HepG2 (cell line): ENCODE measurements around the gene FBN3. TPM values are rescaled to one million over a fixed set of nuclear protein-coding genes. Genes with fewer than 3 reads are reported as not detected.

ENCODE experiments used
- ATAC-seq: fragments of 200-7000 bp; cut with Tn5 transposase; 3 replicates; pipeline ENCODE4 v1.9.1; 2020; ENCODE audit warnings: mild to moderate bottlenecking, moderate library complexity
- BruUV-seq: library from RNA; stranded (reverse); fragments of 400-500 nt; replicated peaks from 2 replicates; lab custom pipeline; 2021; lab: Mats Ljungman, UMichigan
- CTCF ChIA-PET: fragments of 300-600 bp; formaldehyde crosslinking; extraction: SDS; loops from one replicate; lab custom pipeline; 2021; ENCODE audit warnings: low total read pairs, inconsistent platforms, low intra/inter-chr PET ratio; lab: Yijun Ruan, JAX
- POLR2A ChIA-PET: fragments of 350-600 bp; sonication (Branson Sonifier 250); formaldehyde crosslinking; loops from one replicate; lab custom pipeline; 2020; ENCODE audit warnings: antibody characterized with exemption, inconsistent platforms; lab: Yijun Ruan, JAX
- DNase-seq: peaks from one replicate; pipeline ENCODE4 v3.0.0-alpha.2; 2015; ENCODE audit warnings: low spot score
- FAIRE-seq: peaks from 3 replicates; lab custom pipeline; 2011; peaks lifted over from hg19 to GRCh38; lab: Jason Lieb, UNC
- H2AFZ ChIP-seq: one replicate; pipeline ENCODE4 v1.6.1; 2011; ENCODE audit warnings: low read length, inconsistent platforms
- H3K27ac ChIP-seq: fragments of 300-600 bp; 3 replicates; pipeline ENCODE4 v1.8.0; 2011; ENCODE audit warnings: mixed run types, mild to moderate bottlenecking, mixed read lengths, low read length, inconsistent platforms; ENCODE audit not compliant: insufficient read depth; ENCODE audit errors: extremely low read length
- H3K27me3 ChIP-seq, 2 experiments: fragments of 200-600 bp in 1 of 2; 2 replicates in 1 of 2; 3 replicates in 1 of 2; pipeline versions ENCODE4 v1.6.0 to v1.8.0; 2011; ENCODE audit warnings: low read length in 2 of 2, mild to moderate bottlenecking in 2 of 2, moderate library complexity in 2 of 2, inconsistent platforms in 1 of 2; ENCODE audit not compliant: insufficient read depth in 2 of 2, control insufficient read depth in 1 of 2
- H3K36me3 ChIP-seq, 2 experiments: fragments of 200-600 bp in 1 of 2; replicated peaks in 1 of 2; 2 replicates in 1 of 2; 3 replicates in 1 of 2; pipeline versions ENCODE4 v1.5.1 to v1.8.0; 2011; ENCODE audit warnings: low read length in 2 of 2, inconsistent platforms in 1 of 2; ENCODE audit not compliant: insufficient read depth in 2 of 2, control insufficient read depth in 1 of 2
- H3K4me1 ChIP-seq: 2 replicates; pipeline ENCODE4 v1.5.1; 2012; ENCODE audit warnings: low read length, inconsistent platforms; ENCODE audit not compliant: insufficient read depth
- H3K4me2 ChIP-seq: 2 replicates; pipeline ENCODE4 v1.6.0; 2011; ENCODE audit warnings: low read depth, low read length, inconsistent platforms
- H3K4me3 ChIP-seq, 3 experiments: fragments of 200-600 bp in 1 of 3; sonication (generic), shearing (Covaris generic) in 1 of 3; replicated peaks in 1 of 3; 2 replicates each; pipeline ENCODE4 v1.5.1; 2011 to 2016; ENCODE audit warnings: low read length in 3 of 3, inconsistent platforms in 2 of 3, low read depth in 2 of 3, mild to moderate bottlenecking in 2 of 3, control low read depth in 1 of 3, mixed read lengths in 1 of 3; ENCODE audit not compliant: insufficient read depth in 1 of 3
- H3K79me2 ChIP-seq: one replicate; pipeline ENCODE4 v1.6.1; 2011; ENCODE audit warnings: low read length, inconsistent platforms; ENCODE audit not compliant: insufficient read depth
- H3K9ac ChIP-seq: 2 replicates; pipeline ENCODE4 v1.6.0; 2011; ENCODE audit warnings: mild to moderate bottlenecking, low read depth, low read length, inconsistent platforms; ENCODE audit not compliant: insufficient read depth
- H3K9me3 ChIP-seq: 2 replicates; pipeline ENCODE4 v1.5.1; 2012; ENCODE audit warnings: mild to moderate bottlenecking, low read length
- H4K20me1 ChIP-seq: 2 replicates; pipeline ENCODE4 v1.6.0; 2011; ENCODE audit warnings: inconsistent platforms, mild to moderate bottlenecking, low read length, moderate library complexity; ENCODE audit not compliant: insufficient read depth
- FOXC1 ChIP-seq: sonication (generic); formaldehyde crosslinking; IDR thresholded peaks from 2 replicates; pipeline ENCODE4 v1.8.0; 2022; ENCODE audit warnings: mild to moderate bottlenecking, missing genetic modification reagents, borderline replicate concordance
- HES4 ChIP-seq: sonication (generic); formaldehyde crosslinking; IDR thresholded peaks from 2 replicates; pipeline ENCODE4 v1.9.0; 2021; ENCODE audit warnings: mild to moderate bottlenecking, missing genetic modification reagents, borderline replicate concordance
- PCBP2 ChIP-seq: fragments of 200-400 bp; formaldehyde crosslinking; optimal IDR thresholded peaks from 2 replicates; pipeline ENCODE3; 2018; ENCODE audit warnings: low read length, low read depth; ENCODE audit not compliant: poor library complexity, severe bottlenecking
- SMYD3 ChIP-seq: sonication (generic); formaldehyde crosslinking; IDR thresholded peaks from 2 replicates; pipeline ENCODE4 v1.8.1; 2023; ENCODE audit warnings: mild to moderate bottlenecking, missing genetic modification reagents
- ZNF20 ChIP-seq: sonication (generic); formaldehyde crosslinking; IDR thresholded peaks from 2 replicates; pipeline ENCODE4 v1.4.0; 2020; ENCODE audit warnings: mild to moderate bottlenecking, moderate library complexity, missing genetic modification reagents
- ZNF746 ChIP-seq: sonication (generic); formaldehyde crosslinking; IDR thresholded peaks from 2 replicates; pipeline ENCODE4 v1.8.0; 2022; ENCODE audit warnings: mild to moderate bottlenecking, missing genetic modification reagents
- WGBS: methylation state at CpG from one replicate; pipeline ENCODE4 v1.1.6; 2017; ENCODE audit warnings: low lambda C conversion rate; 5-methylcytosine and 5-hydroxymethylcytosine counted together
- in situ Hi-C: cut with HindIII; loops from 2 replicates; pipeline ENCODE4 v1.10.0; 2017; ENCODE audit warnings: low pct_unique_long_range_greater_than_20kb; ENCODE audit not compliant: extremely low pct_ligation_motif_present
- intact Hi-C: fragments of 100-400 bp; cut with micrococcal nuclease; formaldehyde crosslinking; loops from one replicate; pipeline ENCODE4 v1.10.0; 2022; ENCODE audit not compliant: unreplicated experiment
- polyA plus RNA-seq, 8 experiments: library from polyadenylated mRNA; depleted of rRNA in 3 of 8; stranded (reverse) in 7 of 8; unstranded in 1 of 8; fragments of >200 nt; fragmentation: Illumina TruSeq in 4 of 8; extraction: Trizol in 4 of 8; gene quantifications; 2 replicates each; pipeline versions ENCODE4 v1.2.1 to v1.2.3, GENCODE V29; 2011 to 2016; ENCODE audit warnings: low read depth in 4 of 8, missing spikeins in 1 of 8, mixed read lengths in 1 of 8; ENCODE audit not compliant: insufficient read depth in 1 of 8
- total RNA-seq, 5 experiments: library from RNA; depleted of rRNA; stranded (reverse); fragments of >200 nt; fragmentation: Illumina TruSeq; extraction: Trizol; gene quantifications; 2 replicates each; pipeline ENCODE4 v1.2.3, GENCODE V29; 2016; ENCODE audit warnings: low read depth in 1 of 5
- TF ChIP-seq, protein P1 (sequence below): sonication (generic); formaldehyde crosslinking; conservative IDR thresholded peaks from 2 replicates; pipeline ENCODE4 v1.4.0; 2020; ENCODE audit warnings: missing genetic modification reagents
- TF ChIP-seq, protein P2 (sequence below): fragments of 450-650 bp; IDR thresholded peaks from 2 replicates; pipeline ENCODE4 v1.6.1; 2016

The FBN3 gene
- total and polyA plus RNA-seq, 2 of the 13 experiments (the other 11 are each of a cell fraction or from before 2014, with no cell fraction given), result 0.20 to 1.3 TPM

DNA sequence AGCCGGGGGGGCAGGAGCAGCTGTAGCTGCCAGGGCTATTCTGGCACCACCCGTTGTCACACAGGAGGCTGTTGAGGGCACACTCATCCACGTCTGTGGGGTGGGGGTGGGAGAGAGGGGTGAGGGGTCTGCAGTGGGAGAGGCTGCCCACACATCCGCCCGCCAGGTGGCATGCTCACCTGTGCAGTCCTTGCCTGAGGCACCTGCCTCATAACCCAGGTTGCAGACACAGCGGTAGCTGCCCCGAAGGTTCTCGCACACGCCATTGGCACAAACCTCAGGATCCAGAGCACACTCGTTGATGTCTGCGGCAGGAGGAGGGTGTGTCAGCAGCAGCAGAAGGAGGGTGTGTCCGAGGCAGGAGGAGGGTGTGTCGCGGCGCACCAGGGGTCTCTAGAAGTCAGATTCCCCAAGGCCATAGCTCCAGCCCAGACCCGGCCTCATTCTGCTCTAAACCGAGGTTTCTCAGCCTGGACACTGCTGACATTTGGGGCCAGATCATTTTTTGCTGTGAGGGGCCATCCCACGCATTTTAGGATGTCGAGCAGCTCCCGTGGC is 20.3 kb downstream of the FBN3 start:
- no peak overlapping the region for H3K4me2 ChIP-seq
- intact Hi-C loops, result no loop called here
- no peak for ATAC-seq
- no peak overlapping the region for H2AFZ ChIP-seq
- H3K4me3 ChIP-seq, result no peak overlapping the region
- no peaks in the 10 kb centered on the region; a peak in 1 of 5 replicates for H3K27me3 ChIP-seq
- ChIA-PET POLR2A (no interaction called here), CTCF (no interaction called here)
- no peak for FAIRE-seq
- no peak for DNase-seq
- no peak for TF ChIP-seq ZNF746 (CRISPR knock-in tag)
- TF ChIP-seq PCBP2, result no peak
- TF ChIP-seq, protein P1, sequence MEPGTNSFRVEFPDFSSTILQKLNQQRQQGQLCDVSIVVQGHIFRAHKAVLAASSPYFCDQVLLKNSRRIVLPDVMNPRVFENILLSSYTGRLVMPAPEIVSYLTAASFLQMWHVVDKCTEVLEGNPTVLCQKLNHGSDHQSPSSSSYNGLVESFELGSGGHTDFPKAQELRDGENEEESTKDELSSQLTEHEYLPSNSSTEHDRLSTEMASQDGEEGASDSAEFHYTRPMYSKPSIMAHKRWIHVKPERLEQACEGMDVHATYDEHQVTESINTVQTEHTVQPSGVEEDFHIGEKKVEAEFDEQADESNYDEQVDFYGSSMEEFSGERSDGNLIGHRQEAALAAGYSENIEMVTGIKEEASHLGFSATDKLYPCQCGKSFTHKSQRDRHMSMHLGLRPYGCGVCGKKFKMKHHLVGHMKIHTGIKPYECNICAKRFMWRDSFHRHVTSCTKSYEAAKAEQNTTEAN, result no peak
- TF ChIP-seq FOXC1 (CRISPR knock-in tag), result no peak
- TF ChIP-seq HES4 (CRISPR knock-in tag), result no peak
- no peak for TF ChIP-seq SMYD3 (CRISPR knock-in tag)
- no peaks in the 10 kb centered on the region for H4K20me1 ChIP-seq
- no peaks in the 10 kb centered on the region for H3K36me3 ChIP-seq
- WGBS, result 80% methylated on average over 4 of the region's 20 CpGs
- no peaks in the 10 kb centered on the region for H3K9me3 ChIP-seq
- H3K4me1 ChIP-seq, result peaks cover 9% of the 10 kb centered on the region
- no peak overlapping the region for H3K27ac ChIP-seq
- no peaks in the 10 kb centered on the region for H3K79me2 ChIP-seq
- no TSS peak for BruUV-seq
- in situ Hi-C loops, result no loop called here
- no peak overlapping the region for H3K9ac ChIP-seq

DNA sequence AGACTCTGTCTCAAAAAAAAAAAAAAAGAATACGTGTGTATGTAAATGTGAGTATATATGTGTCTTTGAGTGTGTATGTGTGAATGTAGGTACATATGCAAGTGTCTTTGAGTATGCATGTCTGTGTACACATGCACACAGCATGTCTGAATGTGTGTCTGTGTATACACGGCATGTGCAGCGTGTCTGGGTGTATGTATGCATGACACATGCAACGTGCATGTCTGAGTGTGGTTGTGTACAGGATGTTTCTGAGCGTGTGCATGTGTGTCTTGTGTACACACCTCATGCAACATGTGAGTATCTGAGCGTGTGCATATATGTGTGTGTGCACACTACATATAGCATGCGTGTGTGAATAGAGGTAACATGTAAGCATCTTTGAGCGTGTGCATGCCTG is 20.8 kb downstream of the FBN3 start:
- ChIA-PET POLR2A (no interaction called here), CTCF (no interaction called here)
- no peaks in the 10 kb centered on the region for H3K36me3 ChIP-seq
- intact Hi-C loops, result no loop called here
- H3K27ac ChIP-seq, result no peak overlapping the region
- DNase-seq (no peak), FAIRE-seq (no peak), ATAC-seq (no peak)
- H3K4me2 ChIP-seq, result no peak overlapping the region
- in situ Hi-C loops, result no loop called here
- no TSS peak for BruUV-seq
- no peak overlapping the region for H3K9ac ChIP-seq
- 68% methylated on average over 7 of the region's 8 CpGs for WGBS
- H3K4me3 ChIP-seq, result no peak overlapping the region
- no peak for TF ChIP-seq ZNF20 (CRISPR knock-in tag)
- TF ChIP-seq, protein P2, sequence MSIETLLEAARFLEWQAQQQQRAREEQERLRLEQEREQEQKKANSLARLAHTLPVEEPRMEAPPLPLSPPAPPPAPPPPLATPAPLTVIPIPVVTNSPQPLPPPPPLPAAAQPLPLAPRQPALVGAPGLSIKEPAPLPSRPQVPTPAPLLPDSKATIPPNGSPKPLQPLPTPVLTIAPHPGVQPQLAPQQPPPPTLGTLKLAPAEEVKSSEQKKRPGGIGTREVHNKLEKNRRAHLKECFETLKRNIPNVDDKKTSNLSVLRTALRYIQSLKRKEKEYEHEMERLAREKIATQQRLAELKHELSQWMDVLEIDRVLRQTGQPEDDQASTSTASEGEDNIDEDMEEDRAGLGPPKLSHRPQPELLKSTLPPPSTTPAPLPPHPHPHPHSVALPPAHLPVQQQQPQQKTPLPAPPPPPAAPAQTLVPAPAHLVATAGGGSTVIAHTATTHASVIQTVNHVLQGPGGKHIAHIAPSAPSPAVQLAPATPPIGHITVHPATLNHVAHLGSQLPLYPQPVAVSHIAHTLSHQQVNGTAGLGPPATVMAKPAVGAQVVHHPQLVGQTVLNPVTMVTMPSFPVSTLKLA, result peak; percentile 76
- H3K79me2 ChIP-seq, result no peaks in the 10 kb centered on the region
- H4K20me1 ChIP-seq, result no peaks in the 10 kb centered on the region
- peaks cover 9% of the 10 kb centered on the region for H3K4me1 ChIP-seq
- H2AFZ ChIP-seq, result no peak overlapping the region
- no peaks in the 10 kb centered on the region for H3K9me3 ChIP-seq
- H3K27me3 ChIP-seq, result no peaks in the 10 kb centered on the region; a peak in 1 of 5 replicates
